SH-SY5Y (cell line): ENCODE data around the gene AUP1.

Experiments
- GATA2 ChIP-seq: IDR thresholded peaks from 2 replicates; pipeline ENCODE4 v1.6.1; 2011; ENCODE audit warnings: mild to moderate bottlenecking, low read depth, low read length
- GATA3 ChIP-seq: IDR thresholded peaks from 2 replicates; pipeline ENCODE4 v1.6.1; 2011; ENCODE audit warnings: low read depth, mild to moderate bottlenecking, low read length, moderate library complexity

GRCh38 chr2:74550231-74550630, 20.7 kb upstream of the AUP1 start:
- TF ChIP-seq GATA2 = no peak
- no peak for TF ChIP-seq GATA3
